SK-N-SH treated with all-trans-retinoic acid at 6 μM for 48 hours (cell line): Measurements from ENCODE around the gene PTH1R.

Experiments used
- ATAC-seq: fragments of 200-7000 bp; cut with Tn5 transposase; 3 replicates; pipeline ENCODE4 v1.9.1; 2020; ENCODE audit warnings: mild to moderate bottlenecking, moderate library complexity
- ARNTL ChIP-seq: fragments of 450-650 bp; formaldehyde crosslinking; IDR thresholded peaks from 2 replicates; pipeline ENCODE4 v1.5.0; 2020; ENCODE audit warnings: low read depth, mild to moderate bottlenecking, moderate library complexity, borderline replicate concordance
- BACH2 ChIP-seq: fragments of 250-450 bp; sonication (Bioruptor Pico); IDR thresholded peaks from 2 replicates; pipeline ENCODE4 v1.9.0; 2021; ENCODE audit warnings: mild to moderate bottlenecking, borderline replicate concordance
- CREB5 ChIP-seq: fragments of 250-450 bp; sonication (Bioruptor Pico); IDR thresholded peaks from 2 replicates; pipeline ENCODE4 v1.5.1; 2020; ENCODE audit warnings: low read depth, mild to moderate bottlenecking, moderate library complexity
- CSDC2 ChIP-seq: fragments of 250-450 bp; sonication (Bioruptor Pico); IDR thresholded peaks from 2 replicates; pipeline ENCODE4 v1.5.0; 2020; ENCODE audit warnings: mild to moderate bottlenecking, moderate library complexity
- CSRNP3 ChIP-seq: fragments of 250-450 bp; sonication (Bioruptor Pico); IDR thresholded peaks from 2 replicates; pipeline ENCODE4 v1.5.1; 2021; ENCODE audit warnings: mild to moderate bottlenecking, moderate library complexity
- ESRRG ChIP-seq: fragments of 250-450 bp; sonication (Bioruptor Pico); IDR thresholded peaks from 2 replicates; pipeline ENCODE4 v1.6.1; 2021; ENCODE audit warnings: mild to moderate bottlenecking
- GLIS3 ChIP-seq: fragments of 250-450 bp; sonication (Bioruptor Pico); IDR thresholded peaks from 2 replicates; pipeline ENCODE4 v1.5.0; 2020; ENCODE audit warnings: mild to moderate bottlenecking, moderate library complexity
- ISL1 ChIP-seq: fragments of 250-450 bp; sonication (Bioruptor Pico); IDR thresholded peaks from 2 replicates; pipeline ENCODE4 v2.1.2; 2022; ENCODE audit warnings: mild to moderate bottlenecking, moderate library complexity
- PATZ1 ChIP-seq: fragments of 250-450 bp; sonication (Bioruptor Pico); IDR thresholded peaks from 2 replicates; pipeline ENCODE4 v1.8.0; 2020; ENCODE audit warnings: mild to moderate bottlenecking, moderate library complexity, borderline replicate concordance
- PPARA ChIP-seq: fragments of 250-450 bp; sonication (Bioruptor Pico); IDR thresholded peaks from 2 replicates; pipeline ENCODE4 v1.5.0; 2020; ENCODE audit warnings: mild to moderate bottlenecking, borderline replicate concordance
- RARB ChIP-seq: fragments of 250-450 bp; sonication (Bioruptor Pico); IDR thresholded peaks from 2 replicates; pipeline ENCODE4 v1.8.0; 2021; ENCODE audit warnings: mild to moderate bottlenecking, moderate library complexity
- SNAI2 ChIP-seq: fragments of 250-450 bp; sonication (Bioruptor Pico); IDR thresholded peaks from 2 replicates; pipeline ENCODE4 v1.5.0; 2020; ENCODE audit warnings: mild to moderate bottlenecking, moderate library complexity
- TCF4 ChIP-seq: fragments of 250-450 bp; sonication (Bioruptor Pico); IDR thresholded peaks from 2 replicates; pipeline ENCODE4 v1.8.0; 2021; ENCODE audit warnings: mild to moderate bottlenecking, moderate library complexity, borderline replicate concordance
- TSHZ2 ChIP-seq: fragments of 250-450 bp; sonication (Bioruptor Pico); IDR thresholded peaks from 2 replicates; pipeline ENCODE4 v1.5.0; 2020; ENCODE audit warnings: mild to moderate bottlenecking, moderate library complexity
- ZC3H10 ChIP-seq: fragments of 250-450 bp; sonication (Bioruptor Pico); IDR thresholded peaks from 2 replicates; pipeline ENCODE4 v1.5.1; 2021; ENCODE audit warnings: mild to moderate bottlenecking, moderate library complexity
- ZFP3 ChIP-seq: fragments of 250-450 bp; sonication (Bioruptor Pico); IDR thresholded peaks from 2 replicates; pipeline ENCODE4 v1.5.0; 2020; ENCODE audit warnings: mild to moderate bottlenecking, moderate library complexity
- ZFP30 ChIP-seq: fragments of 450-650 bp; formaldehyde crosslinking; IDR thresholded peaks from 2 replicates; pipeline ENCODE4 v1.5.0; 2022; ENCODE audit warnings: mild to moderate bottlenecking, moderate library complexity
- ZNF565 ChIP-seq: fragments of 450-650 bp; formaldehyde crosslinking; conservative IDR thresholded peaks from 2 replicates; pipeline ENCODE4 v1.5.0; 2020; ENCODE audit warnings: low read depth, mild to moderate bottlenecking, moderate library complexity
- ZNF70 ChIP-seq: fragments of 450-650 bp; formaldehyde crosslinking; IDR thresholded peaks from 2 replicates; pipeline ENCODE4 v1.5.0; 2020; ENCODE audit warnings: mild to moderate bottlenecking, moderate library complexity
- ZNF8 ChIP-seq: fragments of 450-650 bp; formaldehyde crosslinking; IDR thresholded peaks from 2 replicates; pipeline ENCODE4 v1.5.0; 2020; ENCODE audit warnings: mild to moderate bottlenecking, moderate library complexity

PTH1R gene

GRCh38 chr3:46947981-46948791, 70.7 kb downstream of the PTH1R start:
- TF ChIP-seq ZNF8 (CRISPR knock-in tag) (no peak), ZC3H10 (no peak), ISL1 (CRISPR knock-in tag) (no peak), PPARA (CRISPR knock-in tag) (no peak), CSRNP3 (CRISPR knock-in tag) (no peak), RARB (CRISPR knock-in tag) (no peak), ESRRG (no peak), ZNF565 (no peak), SNAI2 (CRISPR knock-in tag) (no peak), TCF4 (no peak), CREB5 (CRISPR knock-in tag) (no peak), TSHZ2 (CRISPR knock-in tag) (no peak), ZFP30 (no peak), PATZ1 (CRISPR knock-in tag) (no peak), ZFP3 (CRISPR knock-in tag) (no peak), CSDC2 (no peak), ZNF70 (CRISPR knock-in tag) (no peak)
- TF ChIP-seq, all 23 proteins: peak for 0
- peak; percentile 43 for ATAC-seq

GRCh38 chr3:46948830-46949671, 71.5 kb downstream of the PTH1R start:
- TF ChIP-seq ZNF8 (CRISPR knock-in tag) (no peak), PPARA (CRISPR knock-in tag) (no peak), SNAI2 (CRISPR knock-in tag) (no peak), ARNTL (CRISPR knock-in tag) (no peak), GLIS3 (CRISPR knock-in tag) (no peak), TCF4 (no peak), BACH2 (no peak), ZNF70 (CRISPR knock-in tag) (no peak), TSHZ2 (CRISPR knock-in tag) (no peak), ZFP30 (no peak), CREB5 (CRISPR knock-in tag) (no peak)
- ATAC-seq, result no peak
